ENCODE results near the gene CCNJL.

Gene CCNJL

DNA sequence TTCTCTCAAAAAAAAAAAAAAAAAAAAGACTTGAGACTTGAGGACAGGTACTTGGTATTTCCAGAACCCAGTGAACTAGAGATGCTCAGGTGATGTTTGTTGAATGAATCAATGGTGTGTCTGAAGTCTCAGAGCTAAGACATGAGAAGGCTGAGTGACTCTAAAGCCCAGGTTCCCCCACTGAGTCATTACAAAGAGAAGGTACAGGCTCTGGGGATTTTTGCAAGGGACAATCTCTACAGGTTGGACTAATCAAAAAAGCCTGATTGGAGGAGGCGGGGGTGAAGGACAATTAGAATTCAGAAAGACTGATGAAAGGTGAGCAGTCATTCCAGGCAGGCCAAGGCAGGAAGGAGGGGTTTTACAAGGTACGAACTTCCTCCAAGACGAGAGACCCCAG, 91.3 kb downstream of the CCNJL start:
- DNase-seq (ENCODE audit: low read depth), result no peak

- DNase-seq (ENCODE audit: low read depth), result no peak
Observed at GRCh38 chr5:160219356-160219755, 93.0 kb downstream of the CCNJL start.

GRCh38 chr5:160213537-160213936, 98.8 kb downstream of the CCNJL start:
- no peak for DNase-seq (ENCODE audit: low read depth)

- DNase-seq (ENCODE audit: low read depth), result no peak
Observed at GRCh38 chr5:160211352-160211751, 101.0 kb downstream of the CCNJL start.

DNA sequence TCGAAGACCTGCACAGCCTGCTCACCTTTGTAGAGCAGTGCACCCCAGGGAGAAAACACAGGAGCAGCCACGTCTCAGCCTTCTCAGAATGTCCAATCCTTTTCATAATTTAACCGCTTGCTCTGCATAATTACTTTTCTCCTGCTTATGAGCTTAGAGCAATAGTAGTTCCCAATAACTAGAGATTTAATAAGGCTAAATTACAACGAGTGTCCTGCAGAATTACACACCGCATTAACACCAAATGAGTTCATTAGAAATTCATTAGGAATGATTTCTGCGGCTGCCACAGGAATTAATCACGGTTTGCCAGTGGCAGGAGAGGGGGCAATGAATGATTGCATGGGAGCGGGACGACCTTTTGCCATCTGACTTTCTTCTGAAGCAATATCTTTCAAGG, 101.8 kb downstream of the CCNJL start:
- no peak for DNase-seq (ENCODE audit: low read depth)

GRCh38 chr5:160209917-160210316, 102.4 kb downstream of the CCNJL start:
- DNase-seq (ENCODE audit: low read depth), result no peak

DNA sequence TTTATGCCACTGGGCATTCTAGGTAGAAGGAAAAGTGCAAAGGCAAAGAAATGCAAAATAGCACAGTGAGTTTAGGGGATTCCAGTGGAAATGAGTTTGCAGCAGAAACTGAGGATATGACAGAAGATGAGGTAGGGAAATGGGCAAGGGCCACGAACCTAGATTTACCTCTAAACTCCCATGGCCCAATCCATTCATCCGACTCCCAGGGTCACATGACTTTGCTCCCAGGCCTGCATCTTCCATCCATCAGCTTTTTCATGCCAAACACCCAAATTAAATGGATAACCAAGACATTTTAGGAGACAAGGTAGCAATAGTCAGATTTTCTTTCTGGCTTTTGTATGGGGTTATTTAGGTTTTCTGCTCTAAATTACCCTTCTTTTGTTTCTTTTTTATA, 105.3 kb downstream of the CCNJL start:
- no peak for DNase-seq (ENCODE audit: low read depth)

Measured in stimulated activated CD8-positive, alpha-beta memory T cell treated with anti-CD3 and anti-CD28 coated beads, Interleukin-15, amount 100 ng/mL, for 24 hours (primary cell).